HL-60/S4 (cell line): ENCODE results near the gene SEC11C.
"Not testable (repeated sequence)": the region's sequence is repeated elsewhere in the genome, so short reads cannot be mapped to it uniquely, and the experiment has no call there.

ENCODE experiments used
- in situ Hi-C: fragments of 300-500 bp; cut with MboI; formaldehyde crosslinking; loops from 2 replicates; pipeline ENCODE4 v1.14.3; 2022; ENCODE audit warnings: low sequenced_read_pairs

The SEC11C gene

DNA sequence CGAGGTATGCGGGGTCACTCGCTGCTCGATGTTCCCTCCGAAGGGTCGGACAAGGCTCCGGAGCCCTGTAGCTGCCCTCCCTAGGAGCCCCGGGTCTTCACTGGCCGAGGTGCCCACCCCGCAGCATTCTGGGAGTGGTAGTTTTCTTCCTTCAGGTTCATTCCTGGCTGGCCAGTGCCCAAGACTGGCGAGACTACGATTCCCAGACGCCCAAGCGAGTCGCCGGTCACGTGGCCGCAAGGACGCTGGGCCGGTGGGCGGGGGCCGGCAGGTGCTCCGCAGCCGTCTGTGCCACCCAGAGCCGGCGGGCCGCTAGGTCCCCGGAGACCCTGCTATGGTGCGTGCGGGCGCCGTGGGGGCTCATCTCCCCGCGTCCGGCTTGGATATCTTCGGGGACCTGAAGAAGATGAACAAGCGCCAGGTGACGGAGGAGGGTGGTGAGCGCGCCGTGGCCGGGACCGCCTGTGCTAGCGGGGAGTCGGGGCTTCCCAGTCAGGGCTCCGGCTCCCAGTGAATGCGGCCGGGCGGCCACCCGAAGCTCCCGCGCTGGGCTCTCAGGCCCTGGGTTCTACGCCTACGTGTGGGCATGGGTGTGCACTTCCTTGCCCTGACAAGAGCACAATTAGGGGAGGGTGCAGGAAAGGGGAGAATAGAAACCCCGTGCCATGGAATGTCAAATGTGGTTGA is at the start of gene SEC11C:
Gene SEC11C, plus strand, starts transcription at position 270 of the 687 bp plus-strand sequence. Its CDS starts 65 bp downstream, at position 335.
- in situ Hi-C loops: no loop called here

DNA sequence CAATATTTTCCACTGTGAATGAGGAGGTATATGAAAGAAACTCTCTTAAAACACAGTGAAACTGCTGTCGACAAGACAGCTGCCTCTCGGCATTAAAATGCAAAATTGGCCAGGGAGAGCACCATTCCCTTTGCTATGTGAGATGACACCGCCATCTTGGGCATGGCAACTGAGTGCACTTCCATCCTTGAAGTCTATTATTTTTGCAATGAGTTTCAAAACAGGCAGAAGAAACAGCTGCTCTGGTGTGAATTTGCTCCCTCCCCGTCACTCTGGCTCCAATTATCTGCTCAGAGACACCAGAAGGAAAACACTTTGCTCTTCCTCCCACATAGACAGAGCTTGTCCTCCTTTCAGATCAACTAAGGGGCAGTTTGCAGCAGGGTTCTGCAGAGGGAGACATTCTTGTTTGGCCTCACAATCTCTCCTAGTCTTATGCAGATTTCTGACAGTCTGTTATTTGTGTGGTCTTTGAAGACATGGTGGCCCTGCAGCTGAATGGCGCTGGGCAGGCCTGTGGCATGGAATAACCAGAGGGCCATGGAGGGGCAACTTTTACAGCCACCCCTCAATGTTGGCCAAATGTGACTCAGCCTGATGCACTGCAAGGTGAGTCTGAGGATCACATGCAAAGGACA is 48.6 kb upstream of the SEC11C start:
- in situ Hi-C loops: no loop called here

DNA sequence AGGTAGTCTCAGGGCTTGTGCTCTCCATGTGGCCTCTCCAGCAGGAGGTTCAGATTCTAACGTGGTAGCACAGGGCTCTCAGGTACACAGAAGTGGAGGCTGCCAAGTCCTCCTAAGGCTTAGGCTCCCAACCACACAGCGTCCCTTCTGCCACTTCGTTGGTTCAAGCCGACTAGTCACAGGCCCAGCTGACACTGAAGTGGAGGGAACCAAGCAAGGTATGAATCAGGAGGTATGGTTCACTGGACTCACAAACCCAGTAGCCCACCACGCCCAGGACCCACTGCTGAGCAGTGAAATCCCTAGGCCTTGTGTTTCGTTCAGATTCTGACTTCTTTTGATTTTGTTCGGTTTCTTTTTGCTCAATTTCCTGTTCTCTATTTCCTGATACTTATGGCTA is 46.0 kb upstream of the SEC11C start:
- in situ Hi-C loops: no loop called here

DNA sequence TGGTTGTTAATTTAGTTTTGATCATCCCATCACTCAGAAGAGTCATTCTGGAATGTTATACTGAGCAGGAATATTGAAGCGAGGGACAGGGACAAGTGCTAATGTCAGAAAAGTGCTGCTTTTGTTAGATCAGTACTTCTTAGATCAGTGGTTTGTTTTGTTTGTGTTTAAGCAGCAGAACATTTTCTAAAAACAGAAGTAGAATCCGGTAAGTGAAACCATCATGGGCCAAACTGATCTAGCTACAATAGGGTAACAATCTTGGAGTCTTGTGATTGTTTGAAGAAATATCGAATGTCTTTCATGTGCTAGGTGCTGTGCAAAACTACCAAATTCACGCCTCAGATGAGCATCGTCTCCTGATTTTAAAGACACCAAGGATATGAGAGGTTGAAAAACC is 45.1 kb upstream of the SEC11C start:
- in situ Hi-C loops: no loop called here

DNA sequence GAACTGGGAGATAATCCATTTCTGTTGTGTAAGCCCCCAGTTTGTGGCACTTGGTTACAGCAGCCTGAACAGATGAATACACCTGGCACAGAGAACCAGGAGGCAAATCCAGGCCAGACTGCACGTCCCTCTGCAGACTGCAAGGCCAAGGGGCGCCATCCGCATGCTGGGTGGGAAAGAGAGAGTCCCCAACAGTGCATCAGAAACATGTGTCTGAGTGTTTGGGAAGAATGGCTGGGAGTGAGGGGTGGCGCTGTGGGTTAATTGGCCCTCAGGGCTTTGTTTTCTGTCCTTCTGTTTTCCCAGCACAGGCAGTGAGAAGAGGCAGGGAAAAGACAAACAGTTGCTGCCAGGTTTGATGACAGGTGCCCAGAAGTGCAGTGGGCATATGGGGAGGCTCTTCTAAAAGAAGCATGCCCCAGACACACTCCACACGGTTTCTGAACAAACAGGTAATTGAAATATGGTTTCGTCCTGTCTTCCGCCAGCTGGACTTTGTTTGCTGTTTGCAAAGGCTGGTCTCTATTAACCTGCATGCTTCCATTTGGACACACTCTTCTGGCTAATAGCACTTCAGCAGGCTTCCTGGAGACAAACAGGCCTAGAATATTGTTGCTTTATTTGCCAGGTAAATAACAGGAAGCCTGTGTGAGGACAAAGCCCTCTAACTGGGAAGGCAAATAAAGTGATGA is 43.4 kb upstream of the SEC11C start:
- in situ Hi-C loops: no loop called here

DNA sequence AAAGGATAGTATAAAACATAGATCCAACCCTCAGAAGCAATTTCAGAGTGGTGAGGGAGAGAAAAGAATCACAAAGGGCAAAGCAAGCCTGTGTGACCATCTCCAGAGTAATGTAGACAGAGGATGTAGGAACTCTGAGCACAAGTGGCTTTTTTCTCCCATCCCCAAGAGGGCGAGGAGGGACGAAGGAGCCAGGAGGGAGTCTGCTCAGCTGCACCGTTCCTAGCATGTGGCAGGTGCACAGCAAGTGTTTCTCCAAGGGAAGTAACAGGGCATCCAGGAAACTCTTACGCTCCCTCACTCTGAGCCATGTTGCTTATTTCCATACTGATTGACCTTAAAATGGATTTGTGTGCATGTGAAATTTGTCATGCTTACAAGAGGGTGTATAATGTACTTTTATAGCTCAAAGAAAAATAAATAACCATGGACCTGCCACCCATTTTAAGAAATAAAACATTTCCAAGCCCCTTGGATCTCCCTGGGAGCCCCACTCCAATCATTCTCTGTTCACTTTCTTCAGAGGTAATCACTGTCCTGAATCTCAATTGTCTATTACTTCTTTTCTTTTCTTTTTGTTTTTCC is 37.8 kb upstream of the SEC11C start:
- in situ Hi-C loops: no loop called here

DNA sequence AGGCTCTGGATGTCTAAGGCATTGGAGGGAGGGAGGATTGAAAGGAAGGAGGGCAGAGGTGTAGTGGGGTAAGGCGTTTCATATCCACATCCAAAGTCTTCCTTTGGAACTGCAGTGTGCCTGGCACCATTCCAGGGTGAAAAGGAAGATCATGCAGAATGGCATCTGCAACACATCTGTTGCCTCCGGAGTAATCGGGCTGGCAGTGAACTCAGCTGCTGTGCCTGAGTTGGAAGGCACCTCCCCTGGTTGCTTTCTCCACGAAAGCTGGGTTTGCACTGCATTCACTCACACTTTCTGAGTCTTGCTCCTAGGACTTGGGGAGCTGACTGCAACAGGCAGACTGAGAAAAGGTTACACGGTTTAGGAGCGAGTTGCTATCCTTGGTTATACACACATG is 30.3 kb upstream of the SEC11C start:
- in situ Hi-C loops: no loop called here

DNA sequence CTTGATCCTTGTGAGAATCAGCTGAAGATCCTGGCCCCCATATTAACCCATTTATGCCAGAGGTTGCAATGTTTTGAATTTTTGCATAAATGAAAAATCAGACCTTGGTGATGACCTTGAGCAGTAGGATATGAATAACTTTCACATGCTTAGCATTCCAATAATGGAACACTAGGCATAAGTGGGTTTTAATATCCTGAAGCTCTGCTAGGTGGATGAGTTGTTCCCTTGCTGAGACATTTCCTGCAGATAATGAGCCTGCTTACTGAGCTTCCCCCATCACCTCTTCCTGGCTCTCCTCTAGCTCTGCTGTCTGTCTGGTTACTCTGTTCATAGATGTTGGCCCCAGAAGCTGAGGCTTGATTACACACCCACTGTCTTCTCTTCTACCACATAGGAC is 25.5 kb upstream of the SEC11C start:
- in situ Hi-C loops: no loop called here

DNA sequence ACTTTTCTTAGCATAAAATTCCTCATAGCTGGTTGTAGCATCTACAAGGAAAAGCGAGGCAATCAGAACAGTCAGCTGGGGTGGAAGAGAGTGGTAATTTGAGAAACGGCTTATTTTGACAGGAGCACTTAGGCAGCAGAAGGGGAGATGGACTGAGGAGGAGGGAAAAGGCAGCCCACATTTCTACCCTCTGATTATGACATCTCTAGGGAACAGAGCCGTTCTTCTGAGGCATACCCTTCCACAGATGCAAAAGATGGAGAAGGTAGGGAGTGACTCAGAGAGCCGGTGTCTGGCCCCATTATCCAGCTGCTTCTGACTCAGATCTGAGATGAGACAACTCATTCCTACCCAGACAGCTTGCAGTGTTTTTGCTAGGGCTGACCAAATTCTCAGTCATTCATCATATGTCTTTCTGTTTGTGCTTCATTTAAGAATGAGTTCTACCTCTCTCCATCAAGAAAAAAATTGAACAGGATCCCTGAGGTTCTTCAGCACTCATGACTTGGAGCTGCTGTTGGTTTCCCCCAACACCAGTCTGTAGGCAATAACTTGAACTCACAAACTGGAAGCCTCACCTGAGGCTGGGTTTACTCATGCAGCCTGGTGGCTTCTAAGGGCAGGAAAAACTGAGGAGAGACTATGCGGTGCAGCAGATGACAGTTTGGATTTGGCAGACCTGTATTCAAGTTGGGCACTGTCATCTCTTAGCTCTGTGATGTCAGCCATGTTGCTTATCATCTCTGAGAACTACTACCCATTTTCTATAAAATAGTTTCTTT is 15.9 kb upstream of the SEC11C start:
- in situ Hi-C loops: no loop called here

DNA sequence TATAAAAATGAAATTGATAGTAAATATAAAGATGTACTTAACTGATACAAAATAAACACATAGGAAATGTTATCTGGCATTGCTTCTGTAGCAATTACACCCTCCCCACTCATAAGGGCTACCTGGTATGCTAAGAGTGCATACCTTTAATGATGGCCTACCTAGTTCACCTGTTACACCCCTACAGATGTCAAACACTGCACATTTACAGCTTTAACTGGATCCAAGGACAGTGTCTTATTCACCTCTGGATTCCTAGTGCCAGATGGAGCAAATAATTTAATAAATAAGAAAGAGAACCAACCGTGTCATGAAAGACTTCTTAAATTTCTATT is 15.3 kb upstream of the SEC11C start:
- in situ Hi-C loops: no loop called here

DNA sequence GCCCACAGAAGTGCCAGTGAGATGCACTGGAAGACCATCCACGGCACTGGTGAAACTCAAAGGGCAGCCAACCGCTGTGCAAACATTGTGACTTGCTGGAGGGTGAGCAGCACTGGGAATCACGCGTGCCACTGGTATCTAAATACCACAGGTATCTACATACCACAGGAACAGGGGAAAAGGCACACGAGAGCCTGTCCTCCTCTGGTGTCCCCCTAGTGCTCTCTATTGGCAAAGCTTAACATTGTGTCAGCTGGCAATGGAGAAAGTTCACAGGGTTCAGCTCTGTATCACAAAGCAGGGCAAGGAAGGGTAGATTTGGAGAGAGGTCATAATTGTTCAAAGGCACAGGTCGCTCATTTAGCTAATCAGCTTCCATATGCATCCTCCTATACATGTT is 12.6 kb upstream of the SEC11C start:
- in situ Hi-C loops: no loop called here

DNA sequence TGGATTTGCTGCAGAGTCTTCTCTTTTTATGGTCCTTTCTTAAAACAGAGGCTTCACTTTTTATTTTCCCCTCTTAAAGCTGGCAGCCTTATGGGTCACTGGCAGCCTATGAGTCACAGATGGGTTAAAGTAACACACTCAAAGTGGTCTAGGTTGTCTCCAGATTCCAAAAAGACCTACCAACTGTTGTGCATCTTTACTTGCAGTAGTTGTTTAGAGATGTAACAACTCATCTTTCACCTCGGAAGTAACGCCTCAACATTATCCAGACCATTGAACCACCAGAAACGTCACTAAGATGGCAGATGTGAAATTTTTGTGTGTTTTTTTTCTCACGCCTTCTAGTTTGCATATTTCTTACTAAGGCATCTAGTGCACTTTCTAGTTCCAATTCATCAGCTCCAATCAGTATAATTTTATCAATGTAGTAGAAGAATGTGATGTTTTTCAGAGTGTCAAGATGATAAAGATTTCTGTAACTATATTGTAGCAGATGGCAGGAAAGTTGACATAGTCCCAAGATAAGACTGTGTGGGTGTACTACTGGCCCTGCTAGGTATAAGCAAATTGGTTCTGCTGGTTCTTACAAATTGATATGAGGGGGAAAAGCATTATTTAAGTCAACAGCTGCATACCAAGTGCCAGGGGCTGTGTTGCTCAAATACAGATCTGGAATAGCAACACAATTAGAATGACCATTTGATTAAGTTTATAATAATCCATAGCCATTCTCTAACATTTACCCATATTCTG is 9.6 kb upstream of the SEC11C start:
- in situ Hi-C loops: no loop called here

DNA sequence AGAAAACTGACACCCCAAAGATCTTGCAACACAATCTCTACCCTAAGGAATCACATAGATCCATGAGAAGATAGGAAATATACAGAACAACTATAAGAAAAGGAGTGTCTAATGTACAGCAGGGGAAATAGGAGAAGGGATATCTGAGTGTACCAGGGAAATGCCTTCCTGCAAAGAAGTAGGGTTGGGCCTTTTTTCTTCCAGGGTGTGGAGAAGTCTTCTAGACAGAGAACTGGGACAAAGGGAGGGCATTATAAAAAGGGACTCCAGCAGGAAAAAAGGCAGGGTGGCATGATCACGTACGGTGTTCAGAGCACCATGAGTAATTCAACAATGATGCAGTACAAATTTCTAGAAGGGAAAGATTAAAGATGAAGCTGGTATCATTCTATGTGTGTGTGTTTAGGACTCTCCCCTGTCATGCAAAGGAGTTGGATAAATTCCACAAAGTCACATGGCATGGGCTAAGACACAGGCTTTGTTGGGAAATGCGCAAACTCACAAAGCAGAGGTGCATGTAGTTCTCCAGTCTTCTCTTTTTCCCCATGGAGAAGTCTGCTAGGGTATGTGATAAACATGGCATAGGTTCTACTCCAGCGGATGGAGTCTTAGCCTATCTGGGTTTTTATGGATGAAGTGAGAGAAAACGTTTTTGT is 6.7 kb upstream of the SEC11C start:
- in situ Hi-C loops: no loop called here

DNA sequence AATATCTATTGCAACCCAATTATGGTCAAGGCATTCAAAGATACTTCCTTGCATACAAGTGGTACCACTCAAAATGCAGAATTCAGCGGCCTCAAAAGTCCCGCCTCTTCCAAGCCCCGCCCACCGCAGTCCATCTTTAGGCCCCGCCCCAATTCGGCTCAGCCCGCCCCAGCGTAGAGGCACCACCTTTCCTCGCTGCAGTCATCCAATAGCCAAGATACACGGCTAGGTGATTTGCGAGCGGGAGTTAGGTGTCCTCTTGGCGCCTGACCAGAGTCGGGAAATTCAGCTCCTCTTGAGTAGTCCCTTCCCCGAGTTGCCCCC is 431 bp upstream of the SEC11C start:
- in situ Hi-C loops: no loop called here

DNA sequence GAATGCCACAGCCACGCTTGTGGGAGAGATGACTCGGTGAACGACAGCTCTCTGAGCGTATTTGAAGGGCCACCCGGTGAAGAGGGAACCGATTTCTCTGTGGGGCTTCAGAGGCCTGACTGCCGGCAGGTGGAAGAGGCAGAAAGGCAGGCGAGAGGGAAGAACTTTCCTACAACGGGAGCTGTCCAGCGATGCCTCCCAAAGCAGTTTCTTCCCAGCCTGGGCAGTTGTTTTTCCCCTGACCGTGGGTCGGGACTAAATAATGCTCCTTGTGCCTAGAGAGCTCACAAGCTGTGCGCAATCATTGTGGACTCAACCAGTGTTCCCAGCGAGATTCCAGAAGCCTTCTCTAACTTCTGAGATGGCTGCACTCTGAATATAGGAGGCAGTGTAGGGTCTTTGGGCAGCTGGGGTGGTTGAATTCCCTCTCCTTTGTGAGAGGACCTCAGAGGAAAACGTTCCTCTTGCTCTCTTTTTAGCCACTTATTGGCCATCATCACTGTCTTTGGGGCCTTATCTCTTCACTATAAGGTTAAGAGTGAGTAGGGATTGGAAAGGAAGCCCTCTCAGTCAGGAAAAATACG is 710 bp downstream of the SEC11C start:
- in situ Hi-C loops: no loop called here

DNA sequence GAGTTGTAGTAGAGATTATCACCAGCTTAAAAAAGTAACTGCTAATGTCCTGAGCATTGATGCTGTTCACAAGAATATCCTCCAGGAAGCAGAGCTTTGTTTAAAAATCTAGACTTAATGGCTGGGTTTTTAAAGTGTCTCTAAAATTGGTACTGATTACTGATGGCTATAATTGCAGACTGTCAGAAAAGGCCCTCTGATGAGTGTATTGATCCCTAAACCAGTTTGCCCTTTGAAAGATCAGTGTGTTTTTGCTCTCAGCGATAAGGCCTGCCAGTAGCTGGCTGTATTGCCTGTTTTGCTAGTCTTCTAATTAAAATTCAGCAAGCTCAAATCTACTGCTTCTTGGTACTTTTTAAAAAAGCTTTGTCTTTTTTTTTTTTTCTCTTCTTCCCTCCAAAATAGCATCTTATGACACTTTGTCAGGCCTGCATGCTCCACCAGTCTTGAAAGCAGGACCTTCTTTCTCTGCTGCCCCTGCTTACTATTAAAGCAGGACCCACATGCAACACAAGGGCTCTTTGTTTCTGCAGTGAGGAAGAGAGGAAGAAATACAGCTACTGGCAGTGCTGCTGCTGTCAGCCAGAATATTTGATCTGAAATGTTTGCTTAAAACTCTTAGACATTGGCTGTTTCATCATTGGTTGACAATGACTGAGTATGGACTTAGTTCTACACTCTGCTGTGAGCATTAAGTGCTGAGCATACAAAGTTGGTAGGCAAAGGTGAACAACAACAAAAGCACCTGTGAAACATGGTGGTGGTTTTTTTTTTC is 1.8 kb downstream of the SEC11C start:
- in situ Hi-C loops: no loop called here

DNA sequence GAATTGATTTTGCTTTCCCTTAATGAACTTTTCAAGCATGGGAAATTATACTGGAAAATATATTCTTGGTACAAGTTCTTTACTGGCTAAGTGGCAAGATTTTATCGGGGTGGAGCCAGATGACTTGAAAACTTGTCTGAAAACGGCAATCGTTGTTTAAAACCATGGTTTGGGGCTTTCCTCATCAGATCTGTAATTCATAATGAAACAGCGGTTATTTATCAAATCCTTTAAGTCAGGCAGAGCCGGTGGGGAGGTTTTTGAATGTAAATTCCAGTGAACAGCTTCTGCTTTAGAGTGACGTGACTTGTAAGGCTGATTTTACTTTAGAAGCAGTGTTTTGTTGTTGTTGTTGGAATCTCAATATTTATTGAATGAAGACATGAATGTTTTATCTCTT is 2.6 kb downstream of the SEC11C start:
- in situ Hi-C loops: no loop called here

DNA sequence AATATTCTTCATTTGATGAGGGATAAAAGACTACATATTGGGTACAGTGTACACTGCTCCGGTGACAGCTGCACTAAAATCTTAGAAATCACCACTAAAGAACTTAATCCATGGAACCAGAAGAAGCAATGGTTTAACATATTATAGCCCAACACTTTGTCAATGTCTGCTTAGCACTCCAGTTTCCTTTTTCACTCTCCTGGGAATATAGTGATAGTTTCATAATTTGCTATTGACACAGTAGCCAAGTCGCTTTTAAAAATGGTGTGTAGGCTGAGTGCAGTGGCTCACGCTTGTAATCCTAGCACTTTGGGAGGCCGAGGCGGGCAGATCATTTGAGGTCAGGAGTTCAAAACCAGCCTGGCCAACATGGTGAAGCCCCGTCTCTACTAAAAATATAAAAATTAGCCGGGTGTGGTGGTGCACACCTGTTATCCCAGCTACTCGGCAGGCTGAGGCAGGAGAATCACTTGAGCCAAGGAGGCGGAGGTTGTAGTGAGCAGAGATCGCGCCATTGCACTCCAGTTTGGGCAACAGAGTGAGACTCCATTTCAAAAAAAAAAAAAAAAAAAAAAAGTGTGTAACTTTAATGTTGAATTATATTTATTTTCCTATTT is 3.2 kb downstream of the SEC11C start:
- in situ Hi-C loops: not testable (repeated sequence)

DNA sequence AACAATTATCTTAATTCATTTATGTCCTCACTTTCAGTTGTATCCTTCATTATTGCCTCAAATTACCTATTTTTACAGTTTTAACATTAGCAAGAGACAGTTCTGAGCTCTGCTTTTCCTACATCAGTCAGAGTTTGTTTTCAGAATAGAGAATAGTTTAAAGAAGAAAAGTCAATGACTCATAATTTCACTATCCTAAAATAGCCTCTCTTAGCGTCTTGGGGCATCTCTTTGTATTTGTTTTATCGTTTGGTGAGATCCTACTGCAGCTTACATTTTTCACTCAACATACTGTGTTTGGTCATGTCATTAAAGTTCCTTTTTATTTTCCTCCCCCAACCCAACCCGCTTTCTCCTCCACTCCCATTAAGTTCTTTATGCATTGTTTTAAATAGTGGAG is 3.8 kb downstream of the SEC11C start:
- in situ Hi-C loops: no loop called here
